GM12878 (cell line): Measurements from ENCODE around the gene TMCC2. TPM values are rescaled to one million over a fixed set of nuclear protein-coding genes. Genes with fewer than 3 reads are reported as not detected.

Experiments used
- ATAC-seq: fragments of 200-7000 bp; cut with Tn5 transposase; 3 replicates; pipeline ENCODE4 v1.9.1; 2020; ENCODE audit warnings: mild to moderate bottlenecking, moderate library complexity
- BruUV-seq: library from RNA; stranded (reverse); fragments of 400-500 nt; replicated peaks from 2 replicates; lab custom pipeline; 2021; lab: Mats Ljungman, UMichigan
- CTCF ChIA-PET: fragments of 300-600 bp; sonication (Branson Sonifier 250); formaldehyde crosslinking; extraction: SDS; loops from one replicate; lab custom pipeline; 2021; ENCODE audit warnings: inconsistent platforms; lab: Yijun Ruan, JAX
- POLR2A ChIA-PET: fragments of 350-600 bp; formaldehyde crosslinking; extraction: SDS; loops from one replicate; lab custom pipeline; 2021; ENCODE audit warnings: inconsistent platforms; lab: Charles Lee
- RAD21 ChIA-PET: fragments of 300-600 bp; sonication (Branson Sonifier 250); formaldehyde crosslinking; loops from one replicate; lab custom pipeline; 2023; ENCODE audit warnings: antibody characterized with exemption; ENCODE audit not compliant: unreplicated experiment; lab: Charles Lee
- SMC1A ChIA-PET: fragments of 300-600 bp; sonication (Branson Sonifier 250); formaldehyde crosslinking; loops from one replicate; lab custom pipeline; 2023; ENCODE audit not compliant: unreplicated experiment, uncharacterized antibody; lab: Charles Lee
- DNase-seq: peaks from one replicate; pipeline ENCODE4 v3.0.0-alpha.2; 2011; ENCODE audit warnings: low read depth, low spot score
- FAIRE-seq: peaks from 3 replicates; lab custom pipeline; 2011; peaks lifted over from hg19 to GRCh38; lab: Jason Lieb, UNC
- H2AFZ ChIP-seq: 2 replicates; pipeline ENCODE4 v1.6.0; 2011; ENCODE audit warnings: low read depth, low read length, control low read depth; ENCODE audit not compliant: control insufficient read depth
- H3K27ac ChIP-seq: 2 replicates; pipeline ENCODE4 v1.5.1; 2011; ENCODE audit warnings: control low read depth; ENCODE audit not compliant: control insufficient read depth, insufficient read depth
- H3K27me3 ChIP-seq, 2 experiments: replicated peaks in 1 of 2; 2 replicates each; pipeline versions ENCODE4 v1.6.0 to v1.6.1; 2011; ENCODE audit warnings: low read length in 1 of 2; ENCODE audit not compliant: control insufficient read depth in 2 of 2, insufficient read depth in 2 of 2
- H3K36me3 ChIP-seq, 2 experiments: 2 replicates each; pipeline ENCODE4 v1.5.1; 2011; ENCODE audit warnings: low read length in 1 of 2; ENCODE audit not compliant: control insufficient read depth in 2 of 2, insufficient read depth in 2 of 2
- H3K4me1 ChIP-seq: 2 replicates; pipeline ENCODE4 v1.6.1; 2011; ENCODE audit warnings: mild to moderate bottlenecking, low read length, moderate library complexity, mixed read lengths; ENCODE audit not compliant: control insufficient read depth, insufficient read depth
- H3K4me2 ChIP-seq: 2 replicates; pipeline ENCODE4 v1.6.0; 2011; ENCODE audit warnings: control low read depth; ENCODE audit not compliant: control insufficient read depth, insufficient read depth
- H3K4me3 ChIP-seq: fragments of 200-600 bp; sonication (generic); 2 replicates; pipeline ENCODE4 v1.5.1; 2016
- H3K79me2 ChIP-seq: 2 replicates; pipeline ENCODE4 v1.6.0; 2011; ENCODE audit warnings: low read length; ENCODE audit not compliant: control insufficient read depth, insufficient read depth
- H3K9ac ChIP-seq: 2 replicates; pipeline ENCODE4 v1.8.0; 2011; ENCODE audit warnings: low read length, control low read depth, mixed read lengths; ENCODE audit not compliant: control insufficient read depth, insufficient read depth
- H3K9me3 ChIP-seq: replicated peaks from 3 replicates; pipeline ENCODE4 v1.5.1; 2011; ENCODE audit warnings: mild to moderate bottlenecking, low read length; ENCODE audit not compliant: control insufficient read depth, insufficient read depth
- H4K20me1 ChIP-seq: 2 replicates; pipeline ENCODE4 v1.6.0; 2011; ENCODE audit not compliant: control insufficient read depth, insufficient read depth
- BHLHE40 ChIP-seq, 2 experiments: fragments of 450-650 bp in 1 of 2; IDR thresholded peaks; 2 replicates each; pipeline ENCODE4 v1.6.1; 2011 to 2017; ENCODE audit warnings: low read depth in 2 of 2, borderline replicate concordance in 1 of 2, improper control_type of control experiment in 1 of 2, low read length in 1 of 2, mild to moderate bottlenecking in 1 of 2
- HDAC6 ChIP-seq: fragments of 200-600 bp; sonication (generic); IDR thresholded peaks from one replicate; pipeline ENCODE4 v1.8.0; 2017; ENCODE audit warnings: antibody characterized with exemption; ENCODE audit not compliant: unreplicated experiment
- HDGF ChIP-seq: fragments of 450-650 bp; IDR thresholded peaks from 2 replicates; pipeline ENCODE4 v1.6.1; 2016; ENCODE audit warnings: antibody characterized with exemption
- JUNB ChIP-seq: IDR thresholded peaks from 2 replicates; pipeline ENCODE4 v1.6.1; 2016; ENCODE audit warnings: antibody characterized with exemption, mild to moderate bottlenecking
- KLF5 ChIP-seq: fragments of 450-650 bp; IDR thresholded peaks from 2 replicates; pipeline ENCODE4 v1.6.1; 2014; ENCODE audit warnings: mild to moderate bottlenecking; ENCODE audit not compliant: partially characterized antibody
- MEF2A ChIP-seq: IDR thresholded peaks from 2 replicates; pipeline ENCODE4 v1.6.1; 2011; ENCODE audit warnings: low read depth, mild to moderate bottlenecking, low read length, moderate library complexity; ENCODE audit not compliant: insufficient read depth
- MYC ChIP-seq: IDR thresholded peaks from 2 replicates; pipeline ENCODE4 v1.6.1; 2011; ENCODE audit warnings: mild to moderate bottlenecking, low read length, moderate library complexity, inconsistent platforms; ENCODE audit not compliant: insufficient read depth, insufficient replicate concordance, insufficient read length, severe bottlenecking
- NFYB ChIP-seq: IDR thresholded peaks from 2 replicates; pipeline ENCODE4 v1.6.1; 2011; ENCODE audit warnings: low read depth, mild to moderate bottlenecking, low read length, improper control_type of control experiment, moderate library complexity; ENCODE audit not compliant: insufficient read depth
- RUNX3 ChIP-seq: IDR thresholded peaks from 2 replicates; pipeline ENCODE4 v1.6.1; 2012; ENCODE audit warnings: low read length, inconsistent platforms
- ZNF274 ChIP-seq: IDR thresholded peaks from one replicate; pipeline ENCODE4 v1.8.0; 2011; ENCODE audit not compliant: insufficient read length, insufficient read depth
- WGBS: methylation state at CpG from one replicate; pipeline ENCODE4 v1.1.6; 2016; ENCODE audit warnings: low lambda C conversion rate; ENCODE audit not compliant: insufficient replicate concordance, insufficient coverage; ENCODE audit errors: missing lambda C conversion rate; 5-methylcytosine and 5-hydroxymethylcytosine counted together
- in situ Hi-C: fragments of 300-500 bp; cut with MboI; formaldehyde crosslinking; loops from 9 replicates; pipeline ENCODE4 v1.14.3; 2018; ENCODE audit warnings: mixed read lengths
- intact Hi-C: fragments of 100-400 bp; cut with micrococcal nuclease; formaldehyde crosslinking; loops from one replicate; pipeline ENCODE4 v1.14.2; 2022; ENCODE audit not compliant: unreplicated experiment
- polyA plus RNA-seq, 11 experiments: library from polyadenylated mRNA; depleted of rRNA in 4 of 11; unstranded in 6 of 11; stranded (reverse) in 5 of 11; fragments of >200 nt; fragmentation: Nextera tagmentation in 4 of 11; fragmentation: Illumina TruSeq in 1 of 11; extraction: Ambion mirVana in 4 of 11; extraction: Trizol in 1 of 11; gene quantifications; 1 replicate in 1 of 11; 2 replicates in 10 of 11; pipeline versions ENCODE4 v1.2.1 to v1.2.3, GENCODE V29; 2011 to 2016; ENCODE audit warnings: inconsistent platforms in 2 of 11, missing spikeins in 2 of 11, low read depth in 1 of 11
- total RNA-seq, 4 experiments: library from RNA; depleted of rRNA in 3 of 4; stranded (reverse); fragments of >200 nt in 3 of 4; fragmentation: Illumina TruSeq in 1 of 4; extraction: Trizol in 1 of 4; gene quantifications; 2 replicates each; pipeline versions ENCODE4 v1.2.1 to v1.2.3, GENCODE V29; 2013 to 2021
- TF ChIP-seq, protein P1 (sequence below): fragments of 450-650 bp; IDR thresholded peaks from 2 replicates; pipeline ENCODE4 v1.6.1; 2017; ENCODE audit warnings: mild to moderate bottlenecking, low read depth, inconsistent platforms; ENCODE audit not compliant: poor library complexity, severe bottlenecking

The TMCC2 gene
- total and polyA plus RNA-seq, 10 of the 15 experiments (the other 5 are each of a cell fraction or from before 2014, with no cell fraction given) = 0.06 to 2.3 (median 0.76) TPM

DNA sequence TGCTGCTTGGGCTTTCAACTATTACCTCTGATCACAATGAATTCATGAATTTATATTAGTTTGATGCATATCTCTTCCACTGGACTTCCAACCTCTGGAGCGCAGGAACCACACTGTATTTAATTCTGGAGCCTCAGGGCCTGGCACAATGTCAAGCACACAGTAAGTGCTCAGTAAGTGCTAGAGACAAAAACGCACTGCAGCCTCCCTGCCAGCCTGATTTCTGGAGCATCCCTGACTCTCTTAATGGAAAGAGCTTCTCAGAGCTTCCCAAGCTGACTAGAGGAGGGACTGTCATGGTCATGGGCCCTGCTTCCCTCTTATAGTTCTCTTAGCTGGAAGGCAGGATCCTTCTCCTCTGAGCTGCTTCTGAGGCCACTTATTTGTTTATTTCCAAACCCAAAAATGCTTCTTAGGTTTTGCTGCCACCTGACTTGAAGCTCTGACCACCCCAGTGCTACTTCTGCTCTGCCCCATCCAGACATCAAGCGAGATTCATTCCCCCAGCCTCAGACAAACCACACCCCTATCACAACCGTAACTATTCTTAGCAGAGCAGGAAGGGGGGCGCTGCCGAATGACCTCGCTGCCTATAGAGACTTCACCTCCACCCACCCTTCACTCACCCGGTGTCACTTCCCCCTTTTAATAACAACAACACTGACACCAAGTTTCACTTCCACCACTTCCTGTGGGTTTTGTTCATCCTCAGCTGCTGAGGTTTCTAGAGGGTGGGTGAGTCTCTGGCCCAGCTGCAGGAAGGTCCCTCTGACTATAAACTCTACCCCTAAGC, 60.2 kb downstream of the TMCC2 start (continued):
- no peak for TF ChIP-seq MYC
- peak; percentile 99 for TF ChIP-seq MEF2A
- peak; percentile 37; the same call in 1 of the 2 replicates for TF ChIP-seq NFYB
- TF ChIP-seq HDGF = no peak
- TF ChIP-seq, protein P1, sequence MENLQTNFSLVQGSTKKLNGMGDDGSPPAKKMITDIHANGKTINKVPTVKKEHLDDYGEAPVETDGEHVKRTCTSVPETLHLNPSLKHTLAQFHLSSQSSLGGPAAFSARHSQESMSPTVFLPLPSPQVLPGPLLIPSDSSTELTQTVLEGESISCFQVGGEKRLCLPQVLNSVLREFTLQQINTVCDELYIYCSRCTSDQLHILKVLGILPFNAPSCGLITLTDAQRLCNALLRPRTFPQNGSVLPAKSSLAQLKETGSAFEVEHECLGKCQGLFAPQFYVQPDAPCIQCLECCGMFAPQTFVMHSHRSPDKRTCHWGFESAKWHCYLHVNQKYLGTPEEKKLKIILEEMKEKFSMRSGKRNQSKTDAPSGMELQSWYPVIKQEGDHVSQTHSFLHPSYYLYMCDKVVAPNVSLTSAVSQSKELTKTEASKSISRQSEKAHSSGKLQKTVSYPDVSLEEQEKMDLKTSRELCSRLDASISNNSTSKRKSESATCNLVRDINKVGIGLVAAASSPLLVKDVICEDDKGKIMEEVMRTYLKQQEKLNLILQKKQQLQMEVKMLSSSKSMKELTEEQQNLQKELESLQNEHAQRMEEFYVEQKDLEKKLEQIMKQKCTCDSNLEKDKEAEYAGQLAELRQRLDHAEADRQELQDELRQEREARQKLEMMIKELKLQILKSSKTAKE = peak; percentile 100
- TF ChIP-seq HDAC6 = no peak
- TF ChIP-seq KLF5 = peak; percentile 92

DNA sequence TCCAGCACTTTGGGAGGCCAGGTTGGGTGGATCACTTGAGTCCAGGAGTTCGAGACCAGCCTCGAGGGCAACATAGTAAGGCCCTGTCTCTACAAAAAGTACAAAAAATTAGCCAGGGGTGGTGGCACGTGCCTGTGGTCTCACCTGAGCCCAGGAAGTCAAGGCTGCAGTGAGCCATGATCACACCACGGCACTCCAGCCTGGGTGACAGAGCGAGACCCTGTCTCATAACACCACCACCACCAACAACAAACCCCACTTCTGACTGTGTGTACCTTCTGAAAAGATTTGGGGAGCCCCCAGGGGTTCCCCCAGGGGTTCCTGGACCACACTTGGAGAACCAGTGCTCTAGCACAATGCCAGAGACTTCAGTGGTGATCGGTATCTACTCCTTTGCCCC, 63.9 kb downstream of the TMCC2 start:
- Histone ChIP-seq H3K4me1 (peaks cover 26% of the 10 kb centered on the region), H2AFZ (no peak overlapping the region), H3K4me2 (no peak overlapping the region), H3K27ac (no peak overlapping the region), H3K36me3 (no peaks in the 10 kb centered on the region)
- TF ChIP-seq BHLHE40 (IDR thresholded peaks at IDR 0.05; ENCODE audit: borderline replicate concordance in 1 of 2, low read depth in 2 of 2, low read length in 1 of 2) (peak; percentile 79 to 91), JUNB (0 out of 2 replicates have a peak, but pooled peaks have one; percentile 17), ZNF274 (no peak), RUNX3 (peak; percentile 48)
- TF ChIP-seq, all 136 proteins: peak for 3
- RAD21 ChIA-PET = no interaction called here
- H3K79me2 ChIP-seq = no peaks in the 10 kb centered on the region
- H3K27me3 ChIP-seq = no peaks in the 10 kb centered on the region; a peak in 1 of 4 replicates
- DNase-seq (no peak), ATAC-seq (no peak), FAIRE-seq (no peak)
- WGBS = 45% methylated on average over 6 of the region's 6 CpGs
- H4K20me1 ChIP-seq = no peaks in the 10 kb centered on the region
- CTCF ChIA-PET = interaction anchor here (0.9 to 59.5 kb wide), 2 partner anchors 21 to 34 kb away, joined by 3 to 2333 read pairs; no protein-coding TSS in a partner anchor
- no peak overlapping the region for H3K4me3 ChIP-seq
- no peaks in the 10 kb centered on the region for H3K9me3 ChIP-seq
- POLR2A ChIA-PET = no interaction called here
- intact Hi-C loops (no loop called here), in situ Hi-C loops (no loop called here)
- H3K9ac ChIP-seq = no peak overlapping the region
- no TSS peak for BruUV-seq
- SMC1A ChIA-PET = interaction anchor here (1.0 to 1.1 kb wide), 2 partner anchors 20 to 33 kb away, joined by 3 to 6 read pairs; no protein-coding TSS in a partner anchor
